ENCODE data around the gene PRR33.

- TF ChIP-seq ZBTB40 (IDR thresholded peaks at IDR 0.05; ENCODE audit: borderline replicate concordance) (no peak), HDGF (IDR thresholded peaks at IDR 0.05) (no peak), IRF5 (IDR thresholded peaks at IDR 0.05; ENCODE audit: borderline replicate concordance) (no peak), DPF2 (IDR thresholded peaks at IDR 0.05) (no peak), NFXL1 (IDR thresholded peaks at IDR 0.05; ENCODE audit: borderline replicate concordance) (no peak), CREB1 (IDR thresholded peaks at IDR 0.05; ENCODE audit: low read depth) (no peak), BRCA1 (IDR thresholded peaks at IDR 0.05; ENCODE audit: low read depth, low read length) (no peak)
- TF ChIP-seq, protein P1, sequence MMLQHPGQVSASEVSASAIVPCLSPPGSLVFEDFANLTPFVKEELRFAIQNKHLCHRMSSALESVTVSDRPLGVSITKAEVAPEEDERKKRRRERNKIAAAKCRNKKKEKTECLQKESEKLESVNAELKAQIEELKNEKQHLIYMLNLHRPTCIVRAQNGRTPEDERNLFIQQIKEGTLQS (IDR thresholded peaks at IDR 0.05; ENCODE audit: borderline replicate concordance, extremely low read depth, low read depth, low read length), result no peak
- TF ChIP-seq, protein P2, sequence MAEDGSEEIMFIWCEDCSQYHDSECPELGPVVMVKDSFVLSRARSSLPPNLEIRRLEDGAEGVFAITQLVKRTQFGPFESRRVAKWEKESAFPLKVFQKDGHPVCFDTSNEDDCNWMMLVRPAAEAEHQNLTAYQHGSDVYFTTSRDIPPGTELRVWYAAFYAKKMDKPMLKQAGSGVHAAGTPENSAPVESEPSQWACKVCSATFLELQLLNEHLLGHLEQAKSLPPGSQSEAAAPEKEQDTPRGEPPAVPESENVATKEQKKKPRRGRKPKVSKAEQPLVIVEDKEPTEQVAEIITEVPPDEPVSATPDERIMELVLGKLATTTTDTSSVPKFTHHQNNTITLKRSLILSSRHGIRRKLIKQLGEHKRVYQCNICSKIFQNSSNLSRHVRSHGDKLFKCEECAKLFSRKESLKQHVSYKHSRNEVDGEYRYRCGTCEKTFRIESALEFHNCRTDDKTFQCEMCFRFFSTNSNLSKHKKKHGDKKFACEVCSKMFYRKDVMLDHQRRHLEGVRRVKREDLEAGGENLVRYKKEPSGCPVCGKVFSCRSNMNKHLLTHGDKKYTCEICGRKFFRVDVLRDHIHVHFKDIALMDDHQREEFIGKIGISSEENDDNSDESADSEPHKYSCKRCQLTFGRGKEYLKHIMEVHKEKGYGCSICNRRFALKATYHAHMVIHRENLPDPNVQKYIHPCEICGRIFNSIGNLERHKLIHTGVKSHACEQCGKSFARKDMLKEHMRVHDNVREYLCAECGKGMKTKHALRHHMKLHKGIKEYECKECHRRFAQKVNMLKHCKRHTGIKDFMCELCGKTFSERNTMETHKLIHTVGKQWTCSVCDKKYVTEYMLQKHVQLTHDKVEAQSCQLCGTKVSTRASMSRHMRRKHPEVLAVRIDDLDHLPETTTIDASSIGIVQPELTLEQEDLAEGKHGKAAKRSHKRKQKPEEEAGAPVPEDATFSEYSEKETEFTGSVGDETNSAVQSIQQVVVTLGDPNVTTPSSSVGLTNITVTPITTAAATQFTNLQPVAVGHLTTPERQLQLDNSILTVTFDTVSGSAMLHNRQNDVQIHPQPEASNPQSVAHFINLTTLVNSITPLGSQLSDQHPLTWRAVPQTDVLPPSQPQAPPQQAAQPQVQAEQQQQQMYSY (CRISPR knock-in tag; IDR thresholded peaks at IDR 0.05), result no peak
Observed at GRCh38 chr11:1924646-1925372, 33.1 kb upstream of the PRR33 start.
